Activated T-helper 9 cell treated with anti-CD3 and anti-CD28 coated beads, Interleukin-2, amount 50 U/mL, for 16 hours (primary cell): ENCODE data around the gene UBE2Q1.
A peak's percentile ranks its signal among the peaks of the same experiment; 100 is the strongest.

ENCODE experiments used
- DNase-seq: peaks from one replicate; pipeline ENCODE4 v3.0.0-alpha.2; 2020; ENCODE audit warnings: low read depth

The UBE2Q1 gene

GRCh38 chr1:154557939-154558719 is at the start of gene UBE2Q1:
Gene UBE2Q1, minus strand, starts transcription at chr1:154558662. Its CDS starts 109 bp downstream, at chr1:154558553.
- DNase-seq: peak; percentile 20

- DNase-seq: peak; percentile 87
These were observed 49.3 kb upstream of the UBE2Q1 start, which contains the start of gene ADAR for GRCh38 chr1:154607609-154608396. Gene ADAR, minus strand, starts transcription at chr1:154608186. Its CDS starts 180 bp downstream, at chr1:154608006.

GRCh38 chr1:154607106-154607608 is 48.7 kb upstream of the UBE2Q1 start:
- DNase-seq: no peak

GRCh38 chr1:154605534-154605933 is 47.1 kb upstream of the UBE2Q1 start:
- DNase-seq: no peak

GRCh38 chr1:154603317-154603716 is 44.9 kb upstream of the UBE2Q1 start:
- DNase-seq: no peak

GRCh38 chr1:154599658-154600057 is 41.2 kb upstream of the UBE2Q1 start:
- no peak for DNase-seq

GRCh38 chr1:154598871-154599635 is 40.6 kb upstream of the UBE2Q1 start:
- DNase-seq: no peak

- no peak for DNase-seq
These were observed 37.2 kb upstream of the UBE2Q1 start for GRCh38 chr1:154595621-154596020.

- no peak for DNase-seq
These were observed 36.3 kb upstream of the UBE2Q1 start for GRCh38 chr1:154594811-154595210.

GRCh38 chr1:154593390-154593789 is 34.9 kb upstream of the UBE2Q1 start:
- no peak for DNase-seq

- no peak for DNase-seq
These were observed 32.7 kb upstream of the UBE2Q1 start for GRCh38 chr1:154591206-154591605.

GRCh38 chr1:154590756-154591155 is 32.3 kb upstream of the UBE2Q1 start:
- DNase-seq: no peak

- no peak for DNase-seq
These were observed 31.3 kb upstream of the UBE2Q1 start for GRCh38 chr1:154589780-154590179.

- no peak for DNase-seq
These were observed 28.2 kb upstream of the UBE2Q1 start for GRCh38 chr1:154586641-154587040.

GRCh38 chr1:154586231-154586630 is 27.8 kb upstream of the UBE2Q1 start:
- no peak for DNase-seq

GRCh38 chr1:154584267-154584994 is 26.0 kb upstream of the UBE2Q1 start:
- DNase-seq: no peak

GRCh38 chr1:154583773-154584172 is 25.3 kb upstream of the UBE2Q1 start:
- DNase-seq: no peak

GRCh38 chr1:154582885-154583284 is 24.4 kb upstream of the UBE2Q1 start:
- no peak for DNase-seq

- DNase-seq: no peak
These were observed 23.3 kb upstream of the UBE2Q1 start for GRCh38 chr1:154581766-154582165.

GRCh38 chr1:154579374-154579773 is 20.9 kb upstream of the UBE2Q1 start:
- no peak for DNase-seq

GRCh38 chr1:154578058-154578418 is 19.6 kb upstream of the UBE2Q1 start:
- no peak for DNase-seq
